AG09319 (cell line): ENCODE measurements around the gene KRT13.

Experiments
- DNase-seq: peaks from one replicate; pipeline ENCODE4 v3.0.0-alpha.2; 2010; ENCODE audit warnings: low read depth; ENCODE audit errors: extremely low read depth
- CTCF ChIP-seq: IDR thresholded peaks from 2 replicates; pipeline ENCODE4 v1.5.1; 2011; ENCODE audit warnings: low read depth, mild to moderate bottlenecking, inconsistent platforms, low read length, moderate library complexity

KRT13 gene

GRCh38 chr17:41452281-41452680, 53.1 kb downstream of the KRT13 start:
- DNase-seq = no peak
- TF ChIP-seq CTCF = no peak

- TF ChIP-seq CTCF = no peak
- no peak for DNase-seq
Measured at GRCh38 chr17:41451154-41451728, 54.2 kb downstream of the KRT13 start.
